Measurements from ENCODE around the gene ZBTB42.

DNA sequence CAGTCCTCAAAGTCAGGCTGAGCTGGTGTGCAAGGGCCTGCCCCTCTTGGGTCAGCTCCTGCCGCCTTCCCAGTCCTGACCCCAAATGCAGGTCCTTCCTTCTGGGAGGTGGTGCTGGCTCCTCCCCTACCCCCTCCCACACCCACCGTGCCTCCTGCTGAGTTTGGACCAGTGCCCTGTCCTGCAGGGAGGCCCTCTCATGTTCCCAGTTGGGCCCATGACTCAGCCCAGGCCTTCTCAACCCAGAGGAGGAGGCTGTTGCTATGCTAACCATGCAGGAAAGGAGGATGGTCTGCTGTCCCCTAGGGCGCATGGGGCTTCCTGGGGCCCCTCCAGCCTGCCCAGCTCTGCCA is 4.4 kb downstream of the ZBTB42 start:
- TF ChIP-seq POLR2A (IDR thresholded peaks at IDR 0.05; ENCODE audit: low read depth) = no peak
- TF ChIP-seq, protein P1, sequence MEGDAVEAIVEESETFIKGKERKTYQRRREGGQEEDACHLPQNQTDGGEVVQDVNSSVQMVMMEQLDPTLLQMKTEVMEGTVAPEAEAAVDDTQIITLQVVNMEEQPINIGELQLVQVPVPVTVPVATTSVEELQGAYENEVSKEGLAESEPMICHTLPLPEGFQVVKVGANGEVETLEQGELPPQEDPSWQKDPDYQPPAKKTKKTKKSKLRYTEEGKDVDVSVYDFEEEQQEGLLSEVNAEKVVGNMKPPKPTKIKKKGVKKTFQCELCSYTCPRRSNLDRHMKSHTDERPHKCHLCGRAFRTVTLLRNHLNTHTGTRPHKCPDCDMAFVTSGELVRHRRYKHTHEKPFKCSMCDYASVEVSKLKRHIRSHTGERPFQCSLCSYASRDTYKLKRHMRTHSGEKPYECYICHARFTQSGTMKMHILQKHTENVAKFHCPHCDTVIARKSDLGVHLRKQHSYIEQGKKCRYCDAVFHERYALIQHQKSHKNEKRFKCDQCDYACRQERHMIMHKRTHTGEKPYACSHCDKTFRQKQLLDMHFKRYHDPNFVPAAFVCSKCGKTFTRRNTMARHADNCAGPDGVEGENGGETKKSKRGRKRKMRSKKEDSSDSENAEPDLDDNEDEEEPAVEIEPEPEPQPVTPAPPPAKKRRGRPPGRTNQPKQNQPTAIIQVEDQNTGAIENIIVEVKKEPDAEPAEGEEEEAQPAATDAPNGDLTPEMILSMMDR (IDR thresholded peaks at IDR 0.05) = no peak
- TF ChIP-seq POLR2AphosphoS5 (IDR thresholded peaks at IDR 0.05) = no peak
- no peak for TF ChIP-seq EP300 (IDR thresholded peaks at IDR 0.05)

Measured in esophagus muscularis mucosa (tissue), 4 donors.